GM19025 (cell line): ENCODE results near the gene ZFP3.
"Not testable (repeated sequence)": the region's sequence is repeated elsewhere in the genome, so short reads cannot be mapped to it uniquely, and the experiment has no call there.

Experiments
- ATAC-seq: cut with Tn5 transposase; IDR thresholded peaks from one replicate; pipeline ENCODE4 v1.9.1; 2021; ENCODE audit warnings: mild to moderate bottlenecking, low read depth, moderate library complexity; ENCODE audit not compliant: unreplicated experiment

The ZFP3 gene

DNA sequence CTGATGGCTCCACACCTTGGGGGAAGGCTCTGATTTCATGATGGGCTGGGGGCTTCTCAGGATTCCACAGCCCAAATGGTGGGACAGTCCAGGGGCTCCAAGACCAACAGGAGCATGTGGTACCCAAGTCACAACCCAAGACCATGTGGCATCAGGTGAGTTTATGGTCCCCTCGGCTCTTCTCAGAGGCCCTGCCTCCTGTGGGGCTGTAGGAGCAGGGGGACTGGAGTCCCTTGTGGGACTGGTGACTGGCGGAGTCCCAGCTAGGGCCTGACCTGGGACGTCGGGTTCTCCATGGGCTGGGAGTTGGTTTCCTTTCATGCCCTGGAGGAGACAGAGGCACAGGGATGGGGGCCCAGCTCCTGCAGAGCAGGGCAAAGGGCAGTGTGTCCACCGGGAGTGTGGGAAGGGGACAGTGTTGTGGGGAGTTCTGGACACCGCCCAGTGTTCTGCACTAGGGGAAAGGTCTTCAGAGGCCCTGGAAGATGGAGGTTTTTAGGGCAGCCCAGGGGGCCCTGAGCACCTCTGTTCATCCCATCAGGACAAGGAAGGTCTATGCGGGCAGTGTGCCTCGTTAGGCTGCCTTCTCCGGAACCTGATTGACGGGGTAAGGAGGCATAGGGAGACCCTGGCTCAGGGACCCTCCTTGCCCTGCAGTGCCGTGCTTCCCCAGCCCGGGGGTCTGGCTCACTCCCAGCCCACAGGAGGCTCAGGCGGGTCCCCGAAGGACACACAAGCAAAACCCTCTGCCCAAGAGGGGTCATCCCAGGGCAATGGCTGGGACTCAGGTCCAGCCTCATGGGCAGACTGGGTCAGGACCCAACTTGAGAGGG is 58.5 kb downstream of the ZFP3 start:
- not testable (repeated sequence) for ATAC-seq

DNA sequence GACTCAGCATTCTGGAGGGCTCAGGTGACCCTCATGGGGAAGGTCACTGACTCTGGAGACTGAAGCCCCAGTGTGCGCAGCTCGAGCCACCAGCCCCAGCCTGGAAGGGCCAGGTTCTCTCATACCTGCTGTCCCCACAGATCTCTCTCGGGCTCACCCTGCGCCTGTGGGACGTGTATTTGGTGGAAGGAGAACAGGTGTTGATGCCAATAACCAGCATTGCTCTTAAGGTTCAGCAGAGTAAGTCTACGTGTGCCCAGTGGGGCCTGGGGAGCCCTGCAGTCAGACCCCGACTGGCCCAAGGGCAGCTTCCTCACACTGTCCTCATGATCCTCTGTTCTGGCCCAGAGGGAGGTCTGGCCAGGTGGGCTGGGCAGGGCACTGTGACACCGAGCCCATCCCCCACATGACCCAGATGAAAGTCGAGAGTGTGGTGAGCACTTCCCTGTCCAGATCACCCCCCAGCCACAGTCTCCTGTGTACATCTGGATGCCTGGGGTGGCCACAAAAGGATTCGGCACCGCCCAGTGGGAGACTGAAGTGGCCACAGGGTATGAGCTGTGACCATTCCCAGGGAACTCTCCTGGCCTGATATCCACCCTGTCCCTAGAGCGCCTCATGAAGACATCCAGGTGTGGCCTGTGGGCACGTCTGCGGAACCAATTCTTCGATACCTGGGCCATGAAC is 59.4 kb downstream of the ZFP3 start:
- not testable (repeated sequence) for ATAC-seq

DNA sequence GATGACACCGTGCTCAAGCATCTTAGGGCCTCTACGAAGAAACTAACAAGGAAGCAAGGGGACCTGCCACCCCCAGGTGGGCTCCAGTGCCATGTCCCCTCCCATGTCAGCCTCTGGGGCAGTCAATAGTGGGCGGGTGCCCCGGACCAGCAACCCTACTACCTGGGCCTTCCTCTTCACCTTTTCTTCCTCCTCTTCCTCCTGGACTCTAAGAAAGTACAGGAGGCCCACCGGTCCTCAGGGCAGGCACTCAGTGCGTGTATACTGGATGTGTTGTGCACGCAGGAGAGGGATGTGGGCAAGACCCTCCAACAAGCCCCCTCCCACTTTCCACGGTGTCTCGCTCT is 59.9 kb downstream of the ZFP3 start:
- not testable (repeated sequence) for ATAC-seq

DNA sequence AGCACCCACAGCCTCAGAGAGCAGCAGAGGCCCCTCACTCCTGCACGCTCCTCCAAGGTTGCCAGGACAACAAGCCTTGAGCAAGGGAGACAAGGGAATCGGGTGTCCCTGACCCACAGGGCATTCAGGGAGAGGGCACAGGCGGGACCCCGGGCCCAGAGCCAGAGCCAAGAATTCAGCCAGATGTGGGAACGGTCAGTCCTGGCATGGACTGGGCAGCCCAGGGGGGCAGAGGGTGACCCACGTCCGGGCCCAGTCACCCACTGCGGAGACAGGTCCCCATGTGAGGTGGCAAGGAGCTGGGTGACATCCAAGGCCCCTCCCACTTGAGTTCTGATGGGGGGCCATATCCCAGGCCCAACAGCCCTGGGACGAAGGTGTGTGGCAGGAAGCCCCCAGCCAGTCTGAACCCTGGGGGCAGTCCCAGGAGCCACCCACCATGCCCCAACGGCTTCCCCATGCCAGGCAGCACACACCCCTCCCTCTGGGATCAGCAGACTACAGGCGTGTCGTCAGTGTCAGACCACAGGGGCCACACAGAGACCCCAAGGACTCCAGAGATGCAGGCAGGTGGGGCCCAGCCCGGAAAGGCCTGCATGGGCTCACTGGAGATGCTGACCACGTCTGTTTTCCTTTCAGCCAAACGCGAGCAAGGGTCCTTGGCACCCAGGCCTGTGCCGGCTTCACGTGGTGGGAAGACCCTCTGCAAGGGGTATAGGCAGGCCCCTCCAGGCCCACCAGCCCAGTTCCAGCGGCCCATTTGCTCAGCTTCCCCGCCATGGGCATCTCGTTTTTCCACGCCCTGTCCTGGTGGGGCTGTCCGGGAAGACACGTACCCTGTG is 60.6 kb downstream of the ZFP3 start:
- no peak for ATAC-seq

DNA sequence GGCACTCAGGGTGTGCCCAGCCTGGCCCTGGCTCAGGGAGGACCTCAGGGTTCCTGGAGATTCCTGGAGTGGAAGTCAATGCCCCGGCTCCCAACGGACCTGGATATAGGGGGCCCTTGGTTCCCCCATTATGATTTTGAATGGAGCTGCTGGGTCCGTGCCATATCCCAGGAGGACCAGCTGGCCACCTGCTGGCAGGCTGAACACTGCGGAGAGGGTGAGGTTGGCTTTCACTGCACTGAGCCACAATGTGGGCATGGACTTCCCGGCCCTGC is 61.1 kb downstream of the ZFP3 start:
- ATAC-seq: no peak

DNA sequence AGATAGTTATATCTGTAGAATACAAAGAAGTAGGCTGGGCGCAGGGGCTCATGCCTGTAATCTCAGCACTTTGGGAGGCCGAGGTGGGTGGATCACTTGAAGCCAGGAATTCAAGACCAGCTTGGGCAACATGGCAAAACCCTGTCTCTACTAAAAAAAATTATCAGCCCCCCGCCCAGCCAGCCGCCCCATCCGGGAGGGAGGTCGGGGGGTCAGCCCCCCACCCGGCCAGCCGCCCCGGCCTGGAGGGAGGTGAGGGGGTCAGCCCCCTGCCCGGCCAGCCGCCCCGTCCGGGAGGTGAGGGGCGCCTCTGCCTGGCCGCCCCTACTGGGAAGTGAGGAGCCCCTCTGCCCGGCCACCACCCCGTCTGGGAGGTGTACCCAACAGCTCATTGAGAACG is 64.6 kb downstream of the ZFP3 start:
- ATAC-seq: not testable (repeated sequence)
